Islet of Langerhans (tissue), 1 donor: Measurements from ENCODE around the gene DYNLT2.
"Not testable (repeated sequence)": the region's sequence is repeated elsewhere in the genome, so short reads cannot be mapped to it uniquely, and the experiment has no call there.

ENCODE experiments used
- FAIRE-seq: peaks from one replicate; lab custom pipeline; 2011; peaks lifted over from hg19 to GRCh38; lab: Jason Lieb, UNC

Gene DYNLT2

DNA sequence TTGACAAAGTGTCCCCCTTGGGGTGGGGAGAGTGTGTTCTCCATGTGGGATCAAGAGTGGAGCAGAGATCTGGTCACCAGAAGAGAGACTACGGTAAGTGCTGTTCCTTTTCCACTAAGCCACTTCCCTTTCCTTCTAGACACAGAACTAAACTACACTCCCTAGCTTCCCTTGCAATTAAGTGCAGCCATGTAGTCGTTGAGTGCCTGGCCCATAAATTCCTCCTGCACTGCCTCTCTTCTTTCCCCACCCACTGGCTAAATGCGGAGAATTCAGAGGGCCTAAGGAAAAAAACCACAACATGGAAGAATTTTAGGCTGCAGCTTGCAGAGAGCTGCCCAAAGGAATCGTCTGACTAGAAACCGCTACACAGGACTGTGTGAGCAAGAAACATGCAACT, 51.1 kb downstream of the DYNLT2 start:
- no peak for FAIRE-seq

DNA sequence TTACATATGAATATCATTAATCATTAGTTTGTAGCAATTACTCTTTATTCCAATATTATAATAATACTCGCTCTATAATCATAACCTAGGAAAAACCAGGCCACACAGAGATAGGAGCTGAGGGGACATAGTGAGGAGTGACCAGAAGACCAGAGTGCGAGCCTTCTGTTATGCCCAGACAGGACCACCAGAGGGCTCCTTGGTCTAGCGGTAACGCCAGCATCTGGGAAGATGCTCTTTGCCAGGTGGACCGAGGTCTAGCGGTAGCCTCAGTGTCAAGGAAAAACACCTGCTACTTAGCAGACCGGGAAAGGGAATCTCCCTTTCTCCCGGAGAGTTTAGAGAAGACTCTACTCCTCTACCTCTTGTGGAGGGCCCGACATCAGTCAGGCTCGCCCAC, 54.3 kb downstream of the DYNLT2 start:
- not testable (repeated sequence) for FAIRE-seq

DNA sequence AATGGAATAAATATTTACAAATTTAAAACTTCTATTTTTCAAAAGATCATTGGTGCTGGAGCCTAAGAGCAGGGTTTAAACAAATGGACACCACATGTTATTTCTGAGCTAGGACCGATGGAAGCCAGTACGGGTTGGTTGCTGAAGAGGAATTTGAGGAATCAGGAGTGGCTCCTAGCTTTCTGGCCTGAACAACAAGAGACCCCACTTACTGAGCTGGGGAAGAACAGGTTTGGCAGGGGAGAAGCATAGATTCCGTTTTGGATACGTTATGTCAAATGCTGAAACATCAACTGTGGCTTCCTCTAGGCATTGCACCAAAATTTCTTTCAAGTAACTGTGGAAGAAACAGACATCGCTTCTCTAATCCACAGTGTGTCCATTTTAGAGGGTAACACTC, 56.2 kb downstream of the DYNLT2 start:
- no peak for FAIRE-seq

DNA sequence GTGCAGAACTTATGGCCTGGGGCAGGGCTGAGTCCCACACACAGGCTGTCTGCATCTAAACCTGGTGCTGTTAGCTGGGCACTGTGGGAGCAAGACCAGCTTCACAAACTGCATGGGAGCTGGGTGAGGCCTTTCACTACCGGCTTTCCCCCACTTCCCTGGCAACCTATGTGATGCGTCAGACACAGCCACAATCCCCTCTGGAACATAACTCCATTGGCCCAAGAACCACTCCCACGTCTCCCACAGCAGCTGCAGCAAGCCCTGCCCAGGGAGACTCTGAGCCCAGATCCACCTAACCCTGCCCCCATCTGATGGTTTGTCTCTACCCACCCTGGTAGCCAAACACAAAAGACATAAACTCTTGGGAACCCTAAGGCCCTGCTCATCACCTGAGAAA, 58.9 kb downstream of the DYNLT2 start:
- no peak for FAIRE-seq

DNA sequence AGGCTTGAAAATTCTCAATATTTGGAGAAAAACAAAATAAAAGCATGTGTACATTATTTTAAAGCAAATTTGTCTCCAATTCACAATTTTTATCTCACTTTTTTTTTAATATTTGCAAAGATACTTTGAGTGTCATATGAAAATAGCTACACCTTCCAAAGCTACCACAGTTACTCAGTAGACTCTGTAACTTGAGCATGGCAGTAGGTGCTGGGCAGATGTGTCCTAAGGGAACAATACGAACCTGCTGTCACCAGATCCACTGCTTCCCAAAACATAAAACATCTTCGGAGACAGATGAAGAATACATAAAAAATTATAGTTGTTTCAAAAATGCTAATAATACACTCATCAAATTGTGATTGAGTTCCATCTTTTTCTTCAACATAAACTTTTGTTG, 60.1 kb downstream of the DYNLT2 start:
- FAIRE-seq = no peak
